NCI-H2227 treated with DMSO at 0.1 percent for 48 hours (cell line): ENCODE data around the gene XXYLT1.
A peak's percentile ranks its signal among the peaks of the same experiment; 100 is the strongest.
"Not testable (repeated sequence)": the region's sequence is repeated elsewhere in the genome, so short reads cannot be mapped to it uniquely, and the experiment has no call there.

ENCODE experiments used
- DNase-seq: peaks from one replicate; lab custom pipeline; 2025; lab: John Stamatoyannopoulos, UW

XXYLT1 gene

GRCh38 chr3:195063581-195064193 is 207.3 kb downstream of the XXYLT1 start:
- no peak for DNase-seq

- no peak for DNase-seq
Observed at GRCh38 chr3:195062866-195063540, 208.0 kb downstream of the XXYLT1 start.

- no peak for DNase-seq
Observed at GRCh38 chr3:195061756-195062655, 209.0 kb downstream of the XXYLT1 start.

GRCh38 chr3:195060531-195061291 is 210.2 kb downstream of the XXYLT1 start:
- DNase-seq, result no peak

- no peak for DNase-seq
Observed at GRCh38 chr3:195060217-195060481, 210.8 kb downstream of the XXYLT1 start.

- DNase-seq, result no peak
Observed at GRCh38 chr3:195059471-195060216, 211.3 kb downstream of the XXYLT1 start.

GRCh38 chr3:195059006-195059350 is 212.0 kb downstream of the XXYLT1 start:
- DNase-seq, result no peak

- no peak for DNase-seq
Observed at GRCh38 chr3:195058336-195059005, 212.5 kb downstream of the XXYLT1 start.

- DNase-seq, result no peak
Observed at GRCh38 chr3:195057716-195058115, 213.2 kb downstream of the XXYLT1 start.

- DNase-seq, result peak; percentile 19
Observed at GRCh38 chr3:195056506-195056905, 214.5 kb downstream of the XXYLT1 start.

- no peak for DNase-seq
Observed at GRCh38 chr3:195054311-195054710, 216.6 kb downstream of the XXYLT1 start.

GRCh38 chr3:195052939-195053338 is 218.0 kb downstream of the XXYLT1 start:
- no peak for DNase-seq

GRCh38 chr3:195050296-195050695 is 220.7 kb downstream of the XXYLT1 start:
- not testable (repeated sequence) for DNase-seq

GRCh38 chr3:195048059-195048905 is 222.7 kb downstream of the XXYLT1 start:
- DNase-seq, result no peak

- no peak for DNase-seq
Observed at GRCh38 chr3:195047536-195047935, 223.4 kb downstream of the XXYLT1 start.

GRCh38 chr3:195046441-195046840 is 224.5 kb downstream of the XXYLT1 start:
- no peak for DNase-seq

GRCh38 chr3:195045481-195046210 is 225.3 kb downstream of the XXYLT1 start:
- no peak for DNase-seq

- DNase-seq, result no peak
Observed at GRCh38 chr3:195044411-195044810, 226.5 kb downstream of the XXYLT1 start.

GRCh38 chr3:195043607-195044339 is 227.2 kb downstream of the XXYLT1 start:
- no peak for DNase-seq
